Colonic mucosa (tissue), 4 donors: ENCODE results near the gene ITGA7. TPM values are rescaled to one million over a fixed set of nuclear protein-coding genes. Genes with fewer than 3 reads are reported as not detected.

Experiments
- DNase-seq: peaks from one replicate; pipeline ENCODE4 v3.0.0-alpha.2; 2020
- H3K27ac ChIP-seq: fragments of 200-600 bp; one replicate; pipeline ENCODE4 v1.8.0; 2021
- H3K27me3 ChIP-seq: fragments of 200-600 bp; one replicate; pipeline ENCODE4 v1.8.0; 2021
- H3K36me3 ChIP-seq: fragments of 200-600 bp; one replicate; pipeline ENCODE4 v1.8.0; 2021
- H3K4me1 ChIP-seq: fragments of 200-600 bp; one replicate; pipeline ENCODE4 v1.8.0; 2021; ENCODE audit warnings: mild to moderate bottlenecking
- H3K4me3 ChIP-seq: fragments of 200-600 bp; one replicate; pipeline ENCODE4 v1.8.0; 2021
- H3K9ac ChIP-seq, 2 donors: one replicate each; pipeline ENCODE4 v1.7.0; 2013; ENCODE audit warnings: control low read depth in 2 of 2, low read depth in 2 of 2, low read length in 2 of 2
- H3K9me3 ChIP-seq: fragments of 200-600 bp; one replicate; pipeline ENCODE4 v1.8.0; 2021
- CTCF ChIP-seq: fragments of 200-600 bp; IDR thresholded peaks from one replicate; pipeline ENCODE4 v1.8.0; 2022; ENCODE audit warnings: antibody characterized with exemption, mild to moderate bottlenecking
- intact Hi-C: fragments of 100-400 bp; cut with DNase I; formaldehyde crosslinking; loops from one replicate; pipeline ENCODE4 v1.14.1; 2022
- total RNA-seq, 2 donors: library from RNA; stranded (reverse); fragmentation: NEBNext Ultra II Directional in 1 of 2; extraction: Animal tissue kit (Norgen Biotek cat#: 25700) in 1 of 2; gene quantifications; one replicate each; pipeline ENCODE4 v1.2.1, GENCODE V29; 2021
- donor health status: healthy.
- donor health status: DM: no; HTN: no; CAD: no.
- donor health status: DM: no; HTN: no; CAD: no.

ITGA7 gene
- total RNA-seq, 2 donors from 2014 or later: 10.8 to 64.4 TPM

DNA sequence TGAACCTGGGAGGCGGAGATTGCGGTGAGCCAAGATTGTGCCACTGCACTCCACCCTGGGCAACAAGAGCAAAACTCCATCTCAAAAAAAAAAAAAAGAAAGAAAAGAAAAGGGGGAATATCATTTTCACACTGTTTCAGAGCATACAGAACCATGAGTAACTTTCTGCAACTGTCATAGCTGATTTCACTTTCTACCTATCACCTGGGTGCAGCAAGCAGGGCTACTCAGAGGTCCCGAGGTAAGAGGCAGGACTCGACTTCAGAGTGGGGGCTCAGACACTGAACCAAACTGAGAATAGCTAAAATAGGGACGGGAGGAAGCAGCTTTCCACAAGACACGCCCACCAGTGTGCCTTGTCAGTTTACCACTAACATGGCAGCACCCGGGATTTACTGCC, 41.2 kb downstream of the ITGA7 start:
- no peak for TF ChIP-seq CTCF
- no peaks in the 10 kb centered on the region for H3K27me3 ChIP-seq
- no peak overlapping the region for H3K27ac ChIP-seq
- H3K36me3 ChIP-seq: no peaks in the 10 kb centered on the region
- no peak overlapping the region for H3K4me3 ChIP-seq
- DNase-seq: no peak
- no peaks in the 10 kb centered on the region for H3K9me3 ChIP-seq
- intact Hi-C loops: no loop called here
- H3K4me1 ChIP-seq: no peaks in the 10 kb centered on the region
- no peak overlapping the region for H3K9ac ChIP-seq

DNA sequence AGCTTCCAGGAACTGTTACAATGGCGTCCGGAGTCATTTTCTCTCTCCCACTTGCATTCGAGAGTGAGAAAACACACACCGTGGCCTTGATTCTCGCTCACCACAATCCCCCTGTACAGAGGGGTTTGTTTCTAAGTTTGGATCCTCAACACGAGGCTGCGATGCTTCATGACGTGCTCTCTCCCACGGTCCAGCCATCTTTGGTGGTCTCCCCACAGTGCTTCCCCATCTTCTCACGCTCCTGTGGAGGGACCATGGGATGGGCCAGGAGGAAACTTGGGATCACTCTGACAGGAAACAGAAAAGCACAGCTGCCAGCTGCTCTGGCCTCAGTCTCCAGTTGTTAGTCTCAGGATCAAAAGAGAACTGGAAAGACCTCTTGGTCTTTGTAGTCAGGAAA, 42.9 kb downstream of the ITGA7 start:
- TF ChIP-seq CTCF: no peak
- intact Hi-C loops: loop anchor here (5.0 kb wide), 1 partner anchor 57 kb away; the partner anchor contains the start of gene RDH5
- H3K27ac ChIP-seq: no peak overlapping the region
- no peak overlapping the region for H3K4me3 ChIP-seq
- no peaks in the 10 kb centered on the region for H3K9me3 ChIP-seq
- H3K9ac ChIP-seq: no peak overlapping the region
- no peak for DNase-seq
- no peaks in the 10 kb centered on the region for H3K27me3 ChIP-seq
- no peaks in the 10 kb centered on the region for H3K36me3 ChIP-seq
- no peaks in the 10 kb centered on the region for H3K4me1 ChIP-seq

DNA sequence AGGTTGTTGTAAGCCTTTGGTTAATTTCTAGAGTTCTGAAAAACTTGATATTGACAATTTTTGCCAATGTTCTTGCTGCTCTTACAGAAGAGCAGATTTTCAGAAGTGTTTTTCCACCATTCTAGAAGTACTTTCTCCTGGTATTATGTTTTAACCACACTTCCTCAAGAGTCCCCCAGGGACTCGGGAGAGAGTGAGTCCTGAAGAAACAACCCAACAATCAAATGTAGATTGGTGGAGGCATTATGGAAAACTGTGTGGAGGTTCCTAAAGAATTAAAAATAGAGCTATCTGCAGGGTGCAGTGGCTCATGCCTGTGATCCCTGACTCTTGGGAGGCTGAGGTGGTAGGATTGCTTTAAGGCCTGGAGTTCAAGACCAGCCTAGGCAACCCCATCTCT, 44.3 kb downstream of the ITGA7 start:
- H3K9ac ChIP-seq: no peak overlapping the region
- H3K4me3 ChIP-seq: no peak overlapping the region
- no peaks in the 10 kb centered on the region for H3K9me3 ChIP-seq
- no peaks in the 10 kb centered on the region for H3K4me1 ChIP-seq
- intact Hi-C loops: loop anchor here (5.0 kb wide), 1 partner anchor 59 kb away; the partner anchor contains the start of gene RDH5
- DNase-seq: no peak
- no peaks in the 10 kb centered on the region for H3K36me3 ChIP-seq
- no peak overlapping the region for H3K27ac ChIP-seq
- H3K27me3 ChIP-seq: no peaks in the 10 kb centered on the region
- no peak for TF ChIP-seq CTCF

GRCh38 chr12:55659486-55660385, 48.0 kb downstream of the ITGA7 start:
- Histone ChIP-seq H3K4me1 (no peaks in the 10 kb centered on the region), H3K9ac (no peak overlapping the region), H3K27ac (no peak overlapping the region), H3K9me3 (no peaks in the 10 kb centered on the region), H3K4me3 (no peak overlapping the region), H3K36me3 (no peaks in the 10 kb centered on the region), H3K27me3 (no peaks in the 10 kb centered on the region)
- TF ChIP-seq CTCF: no peak
- DNase-seq: no peak
- intact Hi-C loops: loop anchor here (5.0 kb wide), 1 partner anchor 63 kb away; the partner anchor contains the start of gene RDH5

- Histone ChIP-seq H3K27ac (no peak overlapping the region), H3K9ac (no peak overlapping the region), H3K36me3 (no peaks in the 10 kb centered on the region), H3K4me1 (no peaks in the 10 kb centered on the region), H3K27me3 (no peaks in the 10 kb centered on the region), H3K4me3 (no peak overlapping the region), H3K9me3 (no peaks in the 10 kb centered on the region)
- intact Hi-C loops: no loop called here
- DNase-seq: no peak
- no peak for TF ChIP-seq CTCF
These were observed 48.9 kb downstream of the ITGA7 start for GRCh38 chr12:55658635-55659391.
